Measurements from ENCODE around the gene C5. TPM values are rescaled to one million over a fixed set of nuclear protein-coding genes. Genes with fewer than 3 reads are reported as not detected.
"Not testable (repeated sequence)": the region's sequence is repeated elsewhere in the genome, so short reads cannot be mapped to it uniquely, and the experiment has no call there.

Gene C5
- total and polyA plus RNA-seq, 8 donors: 5.2 to 29.9 (median 14.6) TPM

DNA sequence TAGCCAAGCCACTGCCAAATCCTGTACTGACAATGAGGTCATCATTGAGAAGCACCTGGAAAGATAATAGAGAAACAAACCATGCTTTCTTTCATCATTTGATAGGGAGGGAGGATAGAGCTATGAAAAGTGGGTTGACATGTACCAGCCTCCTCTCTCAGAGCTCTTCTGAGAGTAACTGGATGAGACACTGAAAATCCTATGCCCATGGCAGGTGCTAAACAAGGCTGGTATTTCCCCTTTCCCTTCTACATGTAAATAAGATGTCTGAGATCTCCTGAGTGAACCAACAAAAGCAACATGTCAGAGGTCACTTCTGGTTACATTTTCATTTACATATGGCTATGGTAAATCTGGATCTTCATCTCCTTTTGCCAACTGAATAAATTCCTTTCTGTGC is 78.1 kb downstream of the C5 start:
- Histone ChIP-seq H3K4me3 (no peak overlapping the region), H3K36me3 (no peaks in the 10 kb centered on the region), H3K27ac (no peak overlapping the region), H3K27me3 (no peaks in the 10 kb centered on the region), H3K9me3 (no peaks in the 10 kb centered on the region), H3K4me1 (no peaks in the 10 kb centered on the region)
- no peak for DNase-seq
- intact Hi-C loops (cut with DNase I): no loop called here
- FAIRE-seq: no peak
- no peak for ATAC-seq
- TF ChIP-seq CTCF (IDR thresholded peaks at IDR 0.05): no peak

GRCh38 chr9:120971471-120971870 is 78.6 kb downstream of the C5 start:
- H3K4me1 ChIP-seq; H3K9me3 ChIP-seq; ATAC-seq; H3K4me3 ChIP-seq; intact Hi-C loops (cut with DNase I); FAIRE-seq; H3K27me3 ChIP-seq; H3K27ac ChIP-seq; DNase-seq; H3K36me3 ChIP-seq: not testable (repeated sequence)
- 94% methylated on average over 9 of the region's 9 CpGs for WGBS, 2 donors

GRCh38 chr9:120970244-120970643 is 79.8 kb downstream of the C5 start:
- DNase-seq: no peak
- Histone ChIP-seq H3K36me3 (no peaks in the 10 kb centered on the region), H3K27ac (no peak overlapping the region), H3K4me3 (no peak overlapping the region), H3K27me3 (no peaks in the 10 kb centered on the region), H3K9me3 (no peaks in the 10 kb centered on the region), H3K4me1 (no peaks in the 10 kb centered on the region)
- intact Hi-C loops (cut with DNase I): no loop called here
- no peak for FAIRE-seq
- no peak for ATAC-seq
- 54 to 63% methylated on average over 3 of the region's 3 CpGs for WGBS, 2 donors
- TF ChIP-seq CTCF (IDR thresholded peaks at IDR 0.05): no peak

GRCh38 chr9:120966013-120966369 is 84.1 kb downstream of the C5 start:
- ATAC-seq: no peak
- no peak for FAIRE-seq
- Histone ChIP-seq H3K4me3 (no peak overlapping the region), H3K27me3 (no peaks in the 10 kb centered on the region), H3K27ac (no peak overlapping the region), H3K4me1 (no peaks in the 10 kb centered on the region), H3K9me3 (no peaks in the 10 kb centered on the region), H3K36me3 (peaks cover 0 to 18% (median 0%) of the 10 kb centered on the region in 3 donors)
- intact Hi-C loops (cut with DNase I): no loop called here
- no peak for TF ChIP-seq CTCF (IDR thresholded peaks at IDR 0.05)
- no peak for DNase-seq
- 77 to 78% methylated on average over 3 of the region's 3 CpGs for WGBS, 2 donors

DNA sequence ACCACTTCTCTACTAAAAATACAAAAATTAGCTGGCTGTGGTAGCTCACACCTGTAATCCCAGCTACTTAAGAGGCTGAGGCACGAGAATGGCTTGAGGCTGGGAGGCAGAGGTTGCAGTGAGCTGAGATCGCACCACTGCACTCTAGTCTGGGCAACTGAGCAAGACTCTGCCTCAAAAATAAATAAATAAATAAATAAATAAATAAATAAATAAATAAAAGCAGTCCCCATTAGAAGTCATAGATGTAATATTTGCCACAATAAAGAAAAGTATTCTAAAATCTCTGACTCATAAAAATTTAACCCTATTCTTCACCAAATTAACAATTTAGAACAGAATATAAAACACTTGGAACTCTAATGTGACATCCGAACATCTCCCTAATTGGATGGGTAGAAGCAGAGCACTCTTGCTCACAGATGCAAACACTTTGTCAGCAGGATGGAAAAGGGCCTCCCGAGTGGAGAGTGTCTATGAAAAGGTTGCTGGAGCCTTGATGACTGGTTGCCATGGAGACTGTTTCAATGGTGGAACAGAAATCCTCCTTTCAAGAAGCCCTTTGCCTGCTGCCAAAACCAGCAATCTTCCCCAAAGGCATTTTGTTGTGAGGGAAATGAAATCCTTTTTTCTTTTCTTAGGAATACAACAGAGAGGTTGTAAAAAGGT is 84.6 kb downstream of the C5 start:
- FAIRE-seq (no peak), ATAC-seq (no peak), DNase-seq (no peak)
- Histone ChIP-seq H3K4me3 (no peak overlapping the region), H3K9me3 (no peaks in the 10 kb centered on the region), H3K27me3 (no peaks in the 10 kb centered on the region), H3K27ac (no peak overlapping the region), H3K36me3 (peaks cover 0 to 18% (median 0%) of the 10 kb centered on the region in 3 donors), H3K4me1 (no peaks in the 10 kb centered on the region)
- intact Hi-C loops (cut with DNase I): no loop called here
- WGBS, 2 donors: 86 to 88% methylated on average over 4 of the region's 4 CpGs
- no peak for TF ChIP-seq CTCF (IDR thresholded peaks at IDR 0.05)
